Upper lobe of left lung (tissue), 4 donors: ENCODE results near the gene PSAP.

Experiments
- CTCF ChIP-seq, 6 experiments: fragments of 450-650 bp in 4 of 6; fragments of 200-600 bp in 2 of 6; sonication (generic) in 2 of 6; IDR thresholded peaks; one replicate each; pipeline ENCODE4 v1.5.1; 2016 to 2019; ENCODE audit warnings: antibody characterized with exemption in 6 of 6
- EP300 ChIP-seq, 4 donors: sonication (generic); formaldehyde crosslinking; IDR thresholded peaks; one replicate each; pipeline ENCODE4 v1.5.1; 2017; ENCODE audit warnings: antibody characterized with exemption in 4 of 4, control low read depth in 2 of 4
- POLR2A ChIP-seq, 4 donors: fragments of 450-650 bp; IDR thresholded peaks; one replicate each; pipeline ENCODE4 v1.5.1; 2016 to 2017; ENCODE audit warnings: antibody characterized with exemption in 4 of 4, mild to moderate bottlenecking in 2 of 4
- POLR2AphosphoS5 ChIP-seq, 2 donors: sonication (generic); formaldehyde crosslinking; IDR thresholded peaks; one replicate each; pipeline ENCODE4 v1.5.1; 2017; ENCODE audit warnings: antibody characterized with exemption in 2 of 2

GRCh38 chr10:71865561-71866041, 14.6 kb upstream of the PSAP start:
- TF ChIP-seq CTCF (IDR thresholded peaks at IDR 0.05), result no peak
- TF ChIP-seq POLR2AphosphoS5 (IDR thresholded peaks at IDR 0.05), result no peak
- TF ChIP-seq POLR2A (IDR thresholded peaks at IDR 0.05), result no peak
- TF ChIP-seq EP300 (IDR thresholded peaks at IDR 0.05), result no peak
